Left ventricle myocardium inferior (tissue), 1 donor: ENCODE measurements around the gene CHD1L. TPM values are rescaled to one million over a fixed set of nuclear protein-coding genes. Genes with fewer than 3 reads are reported as not detected.

ENCODE experiments used
- DNase-seq: peaks from one replicate; pipeline ENCODE4 v3.0.0-alpha.2; 2020
- H3K27ac ChIP-seq: fragments of 200-600 bp; replicated peaks from 2 replicates; pipeline ENCODE4 v1.8.0; 2021
- H3K27me3 ChIP-seq: fragments of 200-600 bp; 2 replicates; pipeline ENCODE4 v1.8.0; 2021; ENCODE audit warnings: low read depth
- H3K36me3 ChIP-seq: fragments of 200-600 bp; 2 replicates; pipeline ENCODE4 v1.8.0; 2021
- H3K4me1 ChIP-seq: fragments of 200-600 bp; 2 replicates; pipeline ENCODE4 v1.8.0; 2021
- H3K4me3 ChIP-seq: fragments of 200-600 bp; 2 replicates; pipeline ENCODE4 v1.8.0; 2021; ENCODE audit warnings: mild to moderate bottlenecking, moderate library complexity
- H3K9me3 ChIP-seq: fragments of 200-600 bp; replicated peaks from 2 replicates; pipeline ENCODE4 v1.8.0; 2021
- intact Hi-C: fragments of 100-400 bp; cut with micrococcal nuclease; formaldehyde crosslinking; loops from one replicate; pipeline ENCODE4 v1.11.0; 2022
- total RNA-seq: library from RNA; stranded (reverse); fragmentation: NEBNext Ultra II Directional; extraction: Animal tissue kit (Norgen Biotek cat#: 25700); gene quantifications from one replicate; pipeline ENCODE4 v1.2.1, GENCODE V29; 2021
- TF ChIP-seq, protein P1 (sequence below): fragments of 200-600 bp; IDR thresholded peaks from 2 replicates; pipeline ENCODE4 v1.8.0; 2021; ENCODE audit warnings: antibody characterized with exemption, mild to moderate bottlenecking, borderline replicate concordance
- donor health status: DM: no; HTN: yes; CAD: no; lungs with severe emphysema.

CHD1L gene
- total RNA-seq, 1 donor from 2014 or later: 7.6 TPM

DNA sequence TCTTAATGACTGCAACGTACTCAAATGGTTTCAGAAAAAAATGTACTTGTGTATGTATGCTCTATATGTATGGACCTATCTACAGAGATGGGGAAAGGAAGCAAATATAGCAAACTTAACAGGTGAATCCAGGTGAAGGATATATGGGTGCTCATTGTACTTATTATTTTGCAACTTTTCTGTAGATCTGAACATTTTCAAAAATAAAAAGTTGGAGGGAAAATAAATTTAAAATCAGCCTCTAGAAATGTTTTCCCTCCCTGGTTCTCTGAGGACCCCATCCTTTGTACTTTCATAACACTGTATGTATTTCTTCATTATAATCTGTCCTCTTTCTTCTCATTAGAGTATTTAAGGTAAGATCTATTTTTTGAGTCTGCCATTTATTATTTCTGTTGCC lies 35.3 kb upstream of the CHD1L start:
- H3K9me3 ChIP-seq: no peaks in the 10 kb centered on the region
- TF ChIP-seq, protein P1, sequence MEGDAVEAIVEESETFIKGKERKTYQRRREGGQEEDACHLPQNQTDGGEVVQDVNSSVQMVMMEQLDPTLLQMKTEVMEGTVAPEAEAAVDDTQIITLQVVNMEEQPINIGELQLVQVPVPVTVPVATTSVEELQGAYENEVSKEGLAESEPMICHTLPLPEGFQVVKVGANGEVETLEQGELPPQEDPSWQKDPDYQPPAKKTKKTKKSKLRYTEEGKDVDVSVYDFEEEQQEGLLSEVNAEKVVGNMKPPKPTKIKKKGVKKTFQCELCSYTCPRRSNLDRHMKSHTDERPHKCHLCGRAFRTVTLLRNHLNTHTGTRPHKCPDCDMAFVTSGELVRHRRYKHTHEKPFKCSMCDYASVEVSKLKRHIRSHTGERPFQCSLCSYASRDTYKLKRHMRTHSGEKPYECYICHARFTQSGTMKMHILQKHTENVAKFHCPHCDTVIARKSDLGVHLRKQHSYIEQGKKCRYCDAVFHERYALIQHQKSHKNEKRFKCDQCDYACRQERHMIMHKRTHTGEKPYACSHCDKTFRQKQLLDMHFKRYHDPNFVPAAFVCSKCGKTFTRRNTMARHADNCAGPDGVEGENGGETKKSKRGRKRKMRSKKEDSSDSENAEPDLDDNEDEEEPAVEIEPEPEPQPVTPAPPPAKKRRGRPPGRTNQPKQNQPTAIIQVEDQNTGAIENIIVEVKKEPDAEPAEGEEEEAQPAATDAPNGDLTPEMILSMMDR: no peak
- DNase-seq: no peak
- H3K27me3 ChIP-seq: no peaks in the 10 kb centered on the region
- intact Hi-C loops: no loop called here
- no peaks in the 10 kb centered on the region for H3K4me1 ChIP-seq
- peaks cover 18% of the 10 kb centered on the region for H3K36me3 ChIP-seq
- H3K27ac ChIP-seq: no peak overlapping the region
- H3K4me3 ChIP-seq: no peak overlapping the region

DNA sequence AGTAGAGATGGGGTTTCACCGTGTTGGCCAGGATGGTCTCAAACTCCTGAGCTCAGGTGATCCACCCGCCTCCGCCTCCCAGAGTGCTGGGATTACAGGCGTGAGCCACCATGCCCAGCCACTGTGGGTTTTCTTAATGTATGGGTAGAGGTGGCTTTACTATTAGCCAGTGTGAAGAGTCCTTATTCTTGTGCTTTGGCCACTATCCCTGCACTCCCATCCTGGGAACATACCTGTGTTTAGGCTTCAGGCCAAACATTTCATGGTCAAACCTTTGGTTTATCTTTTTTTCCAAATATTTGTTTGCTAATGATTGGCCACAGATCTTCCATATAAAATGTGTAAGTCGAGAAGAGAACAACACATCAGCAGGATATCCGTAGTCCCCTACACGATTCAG lies 33.9 kb upstream of the CHD1L start:
- DNase-seq: no peak
- H3K4me1 ChIP-seq: no peaks in the 10 kb centered on the region
- H3K27ac ChIP-seq: no peak overlapping the region
- intact Hi-C loops: no loop called here
- no peak overlapping the region for H3K4me3 ChIP-seq
- peaks cover 19% of the 10 kb centered on the region for H3K36me3 ChIP-seq
- H3K27me3 ChIP-seq: no peaks in the 10 kb centered on the region
- H3K9me3 ChIP-seq: no peaks in the 10 kb centered on the region
- TF ChIP-seq, protein P1: no peak

GRCh38 chr1:147209825-147210821 lies 32.4 kb upstream of the CHD1L start:
- Histone ChIP-seq H3K27ac (no peak overlapping the region), H3K9me3 (no peaks in the 10 kb centered on the region), H3K27me3 (no peaks in the 10 kb centered on the region), H3K4me3 (no peak overlapping the region), H3K36me3 (peaks cover 16% of the 10 kb centered on the region), H3K4me1 (no peaks in the 10 kb centered on the region)
- TF ChIP-seq, protein P1: no peak
- DNase-seq: no peak
- intact Hi-C loops: no loop called here

GRCh38 chr1:147210987-147211386 lies 31.5 kb upstream of the CHD1L start:
- DNase-seq: no peak
- no peak overlapping the region for H3K27ac ChIP-seq
- no peaks in the 10 kb centered on the region for H3K27me3 ChIP-seq
- intact Hi-C loops: no loop called here
- no peaks in the 10 kb centered on the region for H3K9me3 ChIP-seq
- H3K36me3 ChIP-seq: peaks cover 16% of the 10 kb centered on the region
- no peaks in the 10 kb centered on the region for H3K4me1 ChIP-seq
- TF ChIP-seq, protein P1: no peak
- no peak overlapping the region for H3K4me3 ChIP-seq

GRCh38 chr1:147211577-147211976 lies 30.9 kb upstream of the CHD1L start:
- no peaks in the 10 kb centered on the region for H3K9me3 ChIP-seq
- peaks cover 16% of the 10 kb centered on the region for H3K36me3 ChIP-seq
- TF ChIP-seq, protein P1: no peak
- no peak overlapping the region for H3K27ac ChIP-seq
- no peaks in the 10 kb centered on the region for H3K4me1 ChIP-seq
- no peaks in the 10 kb centered on the region for H3K27me3 ChIP-seq
- intact Hi-C loops: no loop called here
- DNase-seq: no peak
- no peak overlapping the region for H3K4me3 ChIP-seq
